Activated CD8-positive, alpha-beta memory T cell treated with anti-CD3 and anti-CD28 coated beads for 1 hour (primary cell): ENCODE results near the gene OSBP2.
"Not testable (repeated sequence)": the region's sequence is repeated elsewhere in the genome, so short reads cannot be mapped to it uniquely, and the experiment has no call there.

Experiments
- DNase-seq, 2 donors: peaks; one replicate each; pipeline ENCODE4 v3.0.0-alpha.2; 2020; ENCODE audit warnings: low read depth in 1 of 2; ENCODE audit errors: extremely low read depth in 1 of 2

Gene OSBP2

DNA sequence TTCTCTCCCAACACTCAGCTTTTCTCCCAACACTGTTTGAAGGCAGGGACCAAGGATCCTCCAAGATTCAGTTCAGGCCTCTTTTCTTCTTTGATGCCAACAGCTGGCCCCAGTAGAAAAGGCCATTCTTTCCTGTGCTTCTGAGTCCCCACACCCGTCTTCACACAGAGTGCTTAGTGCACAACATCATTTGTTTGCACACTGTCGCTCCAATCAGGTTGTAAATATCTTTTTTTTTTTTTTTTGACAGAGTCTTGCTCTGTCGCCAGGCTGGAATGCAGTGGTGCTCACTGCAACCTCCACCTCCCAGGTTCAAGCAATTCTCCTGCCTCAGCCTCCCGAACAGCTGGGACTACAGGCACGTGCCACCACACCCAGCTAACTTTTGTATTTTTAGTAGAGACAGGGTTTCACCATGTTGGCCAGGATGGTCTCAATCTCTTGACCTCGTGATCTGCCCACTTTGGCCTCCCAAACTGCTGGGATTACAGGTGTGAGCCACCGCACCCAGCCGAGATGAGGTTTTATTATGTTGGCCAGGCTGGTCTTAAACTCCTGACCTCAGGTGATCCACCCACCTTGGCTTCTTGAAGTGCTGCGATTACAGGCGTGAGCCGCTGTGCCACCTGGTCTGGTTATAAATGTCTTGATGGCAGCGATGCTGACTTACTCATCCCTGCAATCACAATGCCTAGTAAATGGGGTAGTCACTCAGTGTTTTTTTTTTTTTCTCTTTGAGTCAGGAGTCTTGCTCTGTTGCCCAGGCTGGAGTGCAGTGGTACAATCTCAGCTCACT, 14.6 kb upstream of the OSBP2 start:
- DNase-seq = not testable (repeated sequence)

DNA sequence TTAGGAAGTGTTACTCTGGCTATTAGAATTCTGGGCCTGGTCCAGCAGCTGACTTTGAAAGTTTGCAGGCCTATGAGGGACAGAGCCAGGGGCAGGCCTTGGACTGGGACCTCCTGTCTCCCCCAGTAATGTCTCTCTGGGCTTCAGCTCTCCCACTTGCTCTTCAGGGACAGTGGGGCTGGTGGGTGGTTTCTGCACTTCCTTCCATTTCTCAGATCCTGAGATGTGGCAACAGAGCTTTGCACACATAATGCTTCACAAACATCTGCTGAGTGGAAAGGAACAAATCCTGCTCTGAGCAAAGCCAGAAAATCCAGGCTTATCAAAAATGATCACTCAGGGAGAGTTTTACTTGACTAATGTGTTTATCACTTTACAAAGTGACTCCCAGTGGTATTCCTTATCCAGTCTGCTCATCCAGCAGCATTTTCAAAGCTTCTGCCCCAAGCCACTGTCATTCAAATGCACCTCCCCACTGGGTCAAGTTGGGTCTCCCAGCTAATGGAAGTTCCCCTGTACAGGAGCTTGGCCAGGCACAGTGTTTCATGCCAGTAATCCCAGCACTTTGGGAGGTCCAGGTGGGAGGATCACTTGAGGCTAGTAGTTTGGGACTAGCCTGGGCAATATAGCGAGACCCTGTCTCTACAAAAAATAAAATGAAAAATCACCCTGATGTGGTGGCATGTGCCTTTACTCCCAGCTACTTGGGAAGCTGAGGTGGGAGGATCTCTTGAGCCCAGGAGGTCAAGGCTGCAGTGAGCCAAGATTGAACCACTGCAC, 13.5 kb upstream of the OSBP2 start:
- no peak for DNase-seq

GRCh38 chr22:30681831-30682230, 12.8 kb upstream of the OSBP2 start:
- no peak for DNase-seq

DNA sequence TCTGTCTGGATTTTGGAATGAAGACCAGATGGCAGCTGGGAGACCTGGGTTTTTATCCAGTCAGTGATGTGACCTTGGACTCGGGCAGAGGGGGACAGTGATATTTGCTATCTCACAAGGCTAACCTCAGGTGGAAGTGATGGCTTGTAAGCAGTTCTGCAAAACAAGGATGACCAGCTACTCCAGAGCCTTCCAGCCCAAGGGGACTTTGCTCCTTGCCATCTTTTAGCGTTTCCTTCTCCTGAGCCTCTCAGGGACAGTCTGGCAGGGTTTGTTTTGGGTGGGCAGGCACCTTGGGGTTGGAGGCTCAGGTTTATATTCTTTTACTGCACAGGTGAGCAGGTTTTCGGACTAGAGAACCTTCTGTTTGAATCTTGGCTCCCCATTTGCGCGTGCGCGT, 9.5 kb upstream of the OSBP2 start:
- DNase-seq = no peak

DNA sequence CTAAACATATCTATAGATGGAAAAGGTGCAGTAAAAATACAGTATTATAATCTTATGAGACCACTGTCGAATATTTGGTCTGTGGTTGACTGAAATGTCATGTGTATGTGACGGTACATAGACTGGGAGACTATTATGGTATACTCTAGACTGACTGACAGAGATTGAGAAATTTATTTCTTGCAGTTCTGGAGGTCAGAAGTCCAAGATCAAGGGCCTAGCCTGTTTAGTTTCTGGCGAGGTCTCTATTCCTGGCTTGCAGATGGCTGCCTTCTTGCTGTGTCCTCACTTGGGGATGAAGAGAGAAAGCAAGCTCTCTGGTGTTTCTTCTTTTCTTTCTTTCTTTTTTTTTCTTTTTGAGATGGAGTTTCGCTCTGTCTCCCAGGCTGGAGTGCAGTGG, 7.3 kb upstream of the OSBP2 start:
- DNase-seq = no peak

DNA sequence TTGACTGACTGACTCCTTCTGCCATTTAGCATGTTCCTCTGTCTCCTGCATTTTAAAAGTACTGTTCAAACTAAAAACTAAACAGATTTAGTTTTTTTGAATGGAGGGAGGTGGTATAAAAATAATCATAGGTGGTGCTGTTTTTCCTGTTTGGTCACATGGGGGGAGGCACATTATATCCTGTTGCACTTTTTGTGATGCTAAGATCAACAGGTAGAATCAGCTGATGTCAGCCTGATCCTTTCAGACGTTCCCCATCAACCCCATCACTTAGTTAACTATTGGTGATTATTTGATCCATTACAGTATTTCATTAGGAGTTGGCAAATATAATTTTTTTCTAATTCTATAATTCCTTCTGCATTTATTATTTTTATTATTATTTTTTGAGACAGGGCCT, 5.1 kb upstream of the OSBP2 start:
- DNase-seq = no peak

- no peak for DNase-seq
Measured at GRCh38 chr22:30691204-30691603, 3.5 kb upstream of the OSBP2 start.

GRCh38 chr22:30694171-30694639, 469 bp upstream of the OSBP2 start:
- DNase-seq = peak in 1 of 2 donors; percentile 42

DNA sequence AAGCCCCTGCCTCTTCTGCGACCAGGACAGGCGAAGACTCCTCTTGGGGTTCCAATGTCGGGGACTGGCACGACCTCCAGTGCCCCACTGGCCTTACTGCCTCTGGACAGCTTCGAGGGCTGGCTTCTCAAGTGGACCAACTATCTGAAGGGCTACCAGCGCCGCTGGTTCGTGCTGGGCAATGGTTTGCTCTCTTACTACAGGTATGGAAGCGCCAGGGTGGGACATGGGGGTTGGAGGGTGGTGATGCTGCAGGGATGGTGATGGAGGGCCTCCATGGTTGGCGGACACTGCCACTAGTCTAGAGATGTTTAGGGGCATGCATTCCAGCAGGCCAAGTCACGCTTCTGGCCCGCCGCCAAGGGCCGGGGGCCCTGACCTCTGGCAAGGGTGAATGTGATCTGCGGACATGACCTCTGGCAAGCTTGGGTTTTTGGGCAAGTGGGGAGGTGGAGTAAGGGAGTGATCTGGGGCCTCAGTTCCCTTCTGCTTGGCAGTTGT, 727 bp downstream of the OSBP2 start:
- DNase-seq = no peak

DNA sequence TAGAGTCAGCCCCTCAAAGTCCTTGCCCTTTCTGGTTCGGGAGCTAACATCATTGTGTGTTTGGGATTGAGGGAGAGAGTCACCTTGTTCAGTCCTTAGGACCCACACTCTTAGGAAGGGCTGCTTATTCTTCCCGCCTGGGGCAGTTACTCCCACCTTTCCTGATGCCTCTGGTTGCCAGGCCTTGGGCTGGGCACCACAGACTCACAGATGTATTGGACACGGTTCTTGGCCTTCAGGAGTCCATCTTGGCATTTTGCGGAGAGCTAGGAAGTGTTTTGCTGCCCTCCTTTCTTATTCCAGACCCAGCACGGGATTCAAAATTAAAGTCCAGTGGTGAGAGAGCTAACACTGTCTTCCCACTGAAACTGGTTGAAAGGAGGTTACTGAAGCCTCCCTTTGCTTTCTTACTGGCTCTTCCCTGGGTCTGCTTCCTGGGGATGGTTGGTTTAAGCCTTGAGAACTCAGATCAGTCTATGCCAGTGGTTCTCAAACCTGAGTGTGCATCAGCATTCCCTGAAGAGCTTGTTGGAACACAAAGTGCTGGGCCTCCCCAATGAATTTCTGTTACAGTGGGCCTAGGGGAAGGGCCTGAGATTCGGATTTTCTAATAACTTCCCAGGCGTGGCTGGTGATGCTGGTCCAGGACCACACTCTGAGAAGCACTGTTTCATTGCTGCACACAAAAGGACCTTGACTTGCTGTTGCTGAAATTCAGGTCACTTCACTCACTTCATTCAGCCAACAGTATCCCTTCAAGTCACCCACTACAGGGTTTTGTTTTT, 1.4 kb downstream of the OSBP2 start:
- no peak for DNase-seq

DNA sequence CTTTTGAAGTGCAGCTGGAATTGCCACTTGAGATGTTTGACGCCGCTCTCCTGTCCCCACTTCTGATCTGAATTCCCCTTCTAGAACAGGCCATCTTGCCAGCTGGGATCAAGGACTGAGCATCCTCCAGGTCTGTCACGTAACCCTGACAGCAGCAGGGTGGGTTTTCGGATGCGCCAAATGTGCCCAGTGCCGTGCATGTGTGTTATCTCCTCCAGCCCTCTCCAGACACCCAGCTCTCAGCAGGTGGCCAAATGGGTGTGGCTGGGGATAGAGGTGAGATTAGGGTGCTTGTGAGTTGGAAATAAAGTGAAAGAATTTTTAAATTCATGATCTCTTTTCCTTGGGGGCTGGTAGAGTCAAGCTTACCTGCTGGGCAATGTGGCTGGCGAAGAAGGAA, 3.3 kb downstream of the OSBP2 start:
- DNase-seq = no peak

DNA sequence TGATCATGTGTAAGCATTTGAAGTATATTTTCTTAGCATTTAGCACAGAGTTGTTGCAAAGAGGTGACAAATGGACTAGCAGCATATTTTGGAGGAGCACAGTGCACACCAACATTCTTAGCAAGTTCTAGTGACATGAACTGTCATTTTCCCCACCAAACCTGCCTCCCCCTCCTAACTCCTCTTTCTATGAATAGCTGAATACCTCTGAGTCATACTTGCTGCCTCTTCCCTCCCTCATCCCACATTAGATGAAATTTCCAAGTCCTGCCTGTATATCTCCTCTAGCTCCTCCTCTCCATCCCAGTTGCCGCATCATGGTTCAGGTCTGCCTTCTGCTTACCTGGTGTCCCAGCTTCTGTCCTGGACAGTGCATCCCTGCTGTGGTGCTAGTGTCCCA, 7.2 kb downstream of the OSBP2 start:
- no peak for DNase-seq

DNA sequence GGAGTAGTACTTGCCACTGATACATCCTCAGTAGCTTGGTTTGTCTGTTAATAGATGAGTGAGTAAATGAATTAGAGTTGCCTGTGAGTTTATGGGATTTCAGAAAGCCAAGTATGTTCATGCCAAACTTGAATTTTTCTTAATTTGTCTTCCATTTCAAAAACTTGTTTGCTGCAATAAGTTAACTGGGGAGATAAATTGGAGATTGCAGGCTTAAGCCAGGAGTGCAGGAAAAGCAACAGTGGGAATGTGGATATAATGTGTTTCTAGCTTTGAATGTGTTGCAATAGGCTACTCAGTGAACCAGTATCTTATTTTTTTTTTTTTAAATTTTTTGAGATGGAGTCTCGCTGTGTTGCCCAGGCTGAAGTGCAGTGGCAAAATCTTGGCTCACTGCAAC, 8.2 kb downstream of the OSBP2 start:
- DNase-seq = no peak

GRCh38 chr22:30704978-30705377, 10.3 kb downstream of the OSBP2 start:
- no peak for DNase-seq

DNA sequence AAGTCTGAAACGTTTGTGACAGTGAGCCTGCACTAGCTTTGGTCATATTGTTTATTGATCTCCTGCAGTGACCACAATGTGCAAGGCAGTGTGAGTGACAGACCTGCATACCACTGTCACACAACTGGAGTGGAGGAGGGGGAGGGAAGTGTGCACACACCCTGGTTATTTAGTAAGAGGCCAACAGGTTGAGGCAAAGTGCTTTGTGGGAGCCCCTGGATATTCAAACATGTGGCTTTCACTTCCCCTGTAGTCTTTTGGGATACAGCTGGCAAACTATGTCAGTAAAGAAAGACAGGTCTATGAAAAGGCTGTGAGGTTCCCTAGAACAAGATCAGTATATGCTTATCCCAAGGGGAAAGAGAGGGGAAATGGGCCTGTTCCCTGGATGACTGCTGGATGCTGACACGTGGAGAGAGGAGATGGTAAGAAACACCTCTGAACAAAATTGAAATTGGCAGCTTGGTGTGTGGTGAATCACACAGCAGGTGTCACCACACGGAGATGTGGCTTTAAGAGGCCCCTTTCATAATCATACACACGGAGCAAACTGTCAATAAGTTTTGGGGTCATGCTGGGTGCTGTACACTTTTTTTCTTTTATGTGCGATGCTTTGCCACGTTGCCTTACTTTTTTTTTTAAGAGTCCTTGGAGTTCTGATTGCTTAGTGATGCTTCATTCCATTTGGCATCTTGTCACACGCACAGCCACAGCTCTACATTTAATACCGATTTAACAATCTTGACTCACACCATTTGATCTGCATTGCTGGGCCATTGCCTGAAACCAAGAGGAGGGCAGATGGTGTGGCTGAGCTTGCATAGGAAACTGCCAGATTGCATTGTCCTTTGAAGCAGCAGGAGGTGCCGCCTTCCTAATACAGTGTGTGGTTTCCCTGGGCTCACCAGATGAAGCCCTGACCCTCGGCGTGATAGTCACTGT, 11.3 kb downstream of the OSBP2 start:
- no peak for DNase-seq

DNA sequence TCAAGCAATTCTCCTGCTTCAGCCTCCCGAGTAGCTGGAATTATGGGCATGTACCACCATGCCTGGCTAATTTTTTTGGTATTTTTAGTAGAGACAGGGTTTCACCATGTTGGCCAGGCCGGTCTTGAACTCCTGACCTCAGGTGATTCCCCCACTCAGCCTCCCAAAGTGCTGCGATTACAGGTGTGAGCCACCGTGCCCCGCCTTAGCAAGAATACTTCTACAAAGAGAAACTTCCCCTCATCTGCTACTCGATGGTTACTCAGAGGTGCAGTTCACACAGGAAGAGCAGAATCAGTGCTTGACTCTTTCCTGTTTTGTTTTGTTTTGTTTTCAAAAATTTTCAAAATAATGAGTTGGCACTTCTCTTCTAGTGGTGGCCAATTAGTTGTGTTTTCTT, 15.3 kb downstream of the OSBP2 start:
- DNase-seq = not testable (repeated sequence)

- DNase-seq = no peak
Measured at GRCh38 chr22:30712094-30712493, 17.4 kb downstream of the OSBP2 start.

- no peak for DNase-seq
Measured at GRCh38 chr22:30714062-30714461, 19.4 kb downstream of the OSBP2 start.

DNA sequence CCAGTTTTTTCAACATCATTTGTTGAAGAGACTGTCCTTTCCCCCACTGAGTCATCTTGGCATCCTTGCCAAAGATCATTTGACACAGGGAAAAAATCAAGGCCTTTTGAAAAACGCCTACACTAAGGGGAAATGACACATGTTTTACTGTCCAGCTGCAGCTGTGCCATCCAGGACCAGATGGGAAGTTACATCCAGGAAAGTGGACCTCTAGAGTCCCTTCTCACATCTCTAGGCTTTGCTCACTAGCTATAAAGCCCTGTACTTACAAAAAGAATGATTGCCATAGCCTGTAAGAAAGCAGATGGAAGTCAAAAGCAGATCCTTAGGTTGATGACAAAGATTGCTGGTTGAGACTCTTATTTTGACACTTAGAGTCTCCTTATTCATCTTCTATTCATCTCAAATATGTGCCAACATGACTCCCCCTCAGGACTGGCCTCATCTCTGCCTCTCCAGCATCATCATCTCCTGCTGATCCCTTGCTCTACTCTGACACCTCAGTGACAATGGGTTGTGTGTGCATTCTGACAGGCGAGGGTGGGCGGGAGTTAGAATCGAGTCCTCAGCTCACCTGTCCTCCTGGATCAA, 22.8 kb downstream of the OSBP2 start:
- no peak for DNase-seq

DNA sequence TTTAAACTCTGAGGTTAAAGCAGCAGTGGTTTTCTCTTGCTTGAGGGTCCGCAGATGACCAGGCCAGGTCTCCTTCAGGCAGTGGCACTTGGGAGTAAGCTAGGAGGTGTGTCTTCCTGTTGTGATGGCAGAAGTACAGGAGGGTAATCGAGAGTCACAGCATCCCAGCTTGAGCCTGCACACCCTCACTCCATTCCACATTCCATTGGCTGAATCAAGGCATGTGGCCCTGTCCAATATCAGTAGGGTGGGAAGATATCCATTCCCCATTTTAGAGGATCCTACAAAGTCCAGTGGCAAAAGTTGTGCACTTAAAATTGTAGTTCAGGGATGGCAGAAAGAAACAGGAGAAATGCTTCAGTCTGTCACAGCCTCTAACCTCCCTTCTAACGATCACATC, 23.3 kb downstream of the OSBP2 start:
- no peak for DNase-seq
